NT2/D1 (cell line): ENCODE measurements around the gene CENPN.

ENCODE experiments used
- DNase-seq: peaks from one replicate; pipeline ENCODE4 v3.0.0-alpha.2; 2011; ENCODE audit warnings: low read depth, low spot score
- H3K27me3 ChIP-seq: 2 replicates; pipeline ENCODE4 v1.6.0; 2011; ENCODE audit warnings: mild to moderate bottlenecking; ENCODE audit not compliant: insufficient read length, insufficient read depth
- H3K36me3 ChIP-seq: 2 replicates; pipeline ENCODE4 v1.6.1; 2011; ENCODE audit warnings: mild to moderate bottlenecking, low read length, mixed read lengths; ENCODE audit not compliant: insufficient read depth, insufficient read length
- H3K4me1 ChIP-seq: 2 replicates; pipeline ENCODE4 v1.5.1; 2011; ENCODE audit not compliant: insufficient read depth, insufficient read length
- H3K4me3 ChIP-seq: 2 replicates; pipeline ENCODE4 v1.5.1; 2011; ENCODE audit warnings: low read depth; ENCODE audit not compliant: insufficient read length
- H3K9ac ChIP-seq: 2 replicates; pipeline ENCODE4 v1.6.0; 2011; ENCODE audit warnings: low read depth; ENCODE audit not compliant: insufficient read length
- H3K9me3 ChIP-seq: 2 replicates; pipeline ENCODE4 v1.5.1; 2011; ENCODE audit warnings: mild to moderate bottlenecking, low read length; ENCODE audit not compliant: insufficient read depth
- SUZ12 ChIP-seq: IDR thresholded peaks from 2 replicates; pipeline ENCODE4 v1.6.1; 2011; ENCODE audit not compliant: insufficient read length, insufficient read depth; ENCODE audit errors: extremely low read depth
- YY1 ChIP-seq: IDR thresholded peaks from 2 replicates; pipeline ENCODE4 v1.6.1; 2011; ENCODE audit not compliant: insufficient read length, insufficient read depth
- ZNF274 ChIP-seq: IDR thresholded peaks from 2 replicates; pipeline ENCODE4 v1.6.1; 2011; ENCODE audit warnings: mild to moderate bottlenecking, low read depth, low read length

CENPN gene

GRCh38 chr16:81006211-81006812 is 702 bp upstream of the CENPN start:
- Histone ChIP-seq H3K9ac (peak overlapping the region; percentile 94), H3K4me3 (peak overlapping the region; percentile 79), H3K27me3 (no peaks in the 10 kb centered on the region), H3K4me1 (no peaks in the 10 kb centered on the region), H3K9me3 (no peaks in the 10 kb centered on the region), H3K36me3 (peaks cover 29% of the 10 kb centered on the region)
- TF ChIP-seq SUZ12: no peak
- no peak for TF ChIP-seq ZNF274
- no peak for TF ChIP-seq YY1
- no peak for DNase-seq

GRCh38 chr16:81008505-81008789 is 1.4 kb downstream of the CENPN start:
- H3K27me3 ChIP-seq: no peaks in the 10 kb centered on the region
- H3K9ac ChIP-seq: peak overlapping the region; percentile 52
- no peaks in the 10 kb centered on the region for H3K4me1 ChIP-seq
- H3K9me3 ChIP-seq: no peaks in the 10 kb centered on the region
- H3K4me3 ChIP-seq: peak overlapping the region; percentile 79
- no peak for TF ChIP-seq SUZ12
- no peak for TF ChIP-seq YY1
- no peak for TF ChIP-seq ZNF274
- H3K36me3 ChIP-seq: peaks cover 48% of the 10 kb centered on the region
- no peak for DNase-seq

DNA sequence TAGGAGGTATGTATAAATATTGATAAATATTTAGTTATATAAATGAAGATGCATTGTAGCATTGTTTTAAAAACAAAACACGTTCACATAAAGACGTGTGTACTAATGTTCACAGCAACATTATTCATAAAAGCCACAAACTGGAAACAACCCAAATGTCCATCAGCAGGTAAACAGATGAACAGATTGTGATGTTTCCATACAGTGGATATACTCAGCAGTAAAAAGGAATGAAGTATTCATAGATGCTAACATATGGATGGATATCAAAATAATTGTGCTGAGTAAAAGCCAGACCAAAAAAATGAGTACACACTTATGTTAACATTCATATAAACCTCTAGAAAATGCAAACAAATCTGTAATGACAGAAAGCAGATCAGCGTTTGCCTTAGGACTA is 6.0 kb downstream of the CENPN start:
- H3K36me3 ChIP-seq: peaks cover 92% of the 10 kb centered on the region

GRCh38 chr16:81014672-81015071 is 7.7 kb downstream of the CENPN start:
- no peak for TF ChIP-seq YY1
- TF ChIP-seq SUZ12: no peak
- H3K9ac ChIP-seq: no peak overlapping the region
- peaks cover 98% of the 10 kb centered on the region for H3K36me3 ChIP-seq
- DNase-seq: no peak
- H3K9me3 ChIP-seq: no peaks in the 10 kb centered on the region
- no peaks in the 10 kb centered on the region for H3K4me1 ChIP-seq
- no peak overlapping the region for H3K4me3 ChIP-seq
- no peaks in the 10 kb centered on the region for H3K27me3 ChIP-seq

More for the DNA sequence above, 6.0 kb downstream of the CENPN start:
- Histone ChIP-seq H3K9ac (no peak overlapping the region), H3K4me3 (no peak overlapping the region), H3K4me1 (no peaks in the 10 kb centered on the region), H3K9me3 (no peaks in the 10 kb centered on the region), H3K27me3 (no peaks in the 10 kb centered on the region)
- TF ChIP-seq SUZ12 (no peak), YY1 (no peak), ZNF274 (no peak)
- DNase-seq: no peak

- Histone ChIP-seq H3K9ac (no peak overlapping the region), H3K36me3 (peaks cover 96% of the 10 kb centered on the region), H3K27me3 (no peaks in the 10 kb centered on the region), H3K9me3 (no peaks in the 10 kb centered on the region), H3K4me1 (no peaks in the 10 kb centered on the region), H3K4me3 (no peak overlapping the region)
- no peak for DNase-seq
- TF ChIP-seq SUZ12 (no peak), YY1 (no peak), ZNF274 (no peak)
Measured at GRCh38 chr16:81018496-81018895, 11.5 kb downstream of the CENPN start.

DNA sequence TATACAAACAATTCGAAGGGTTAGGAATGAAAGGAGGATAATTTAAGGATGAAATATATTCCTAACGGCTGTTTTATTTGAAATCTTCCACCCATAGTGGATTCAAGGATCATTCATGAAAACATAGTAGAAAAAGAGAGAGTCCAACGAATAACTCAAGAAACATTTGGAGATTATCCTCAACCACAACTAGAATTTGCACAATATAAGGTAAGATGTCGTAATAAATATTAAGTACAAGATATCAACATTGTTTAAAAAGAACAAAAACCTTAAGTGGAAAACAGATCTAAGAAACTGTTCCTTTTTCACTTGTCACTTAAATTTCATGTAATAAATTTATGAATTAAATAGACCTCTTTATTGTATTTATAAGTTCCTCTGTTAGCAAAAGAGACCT is 19.4 kb downstream of the CENPN start:
- H3K9me3 ChIP-seq: no peaks in the 10 kb centered on the region
- no peak overlapping the region for H3K9ac ChIP-seq
- H3K4me1 ChIP-seq: no peaks in the 10 kb centered on the region
- H3K4me3 ChIP-seq: no peak overlapping the region
- no peaks in the 10 kb centered on the region for H3K27me3 ChIP-seq
- no peak for TF ChIP-seq ZNF274
- no peak for TF ChIP-seq SUZ12
- no peak for DNase-seq
- peaks cover 88% of the 10 kb centered on the region for H3K36me3 ChIP-seq

DNA sequence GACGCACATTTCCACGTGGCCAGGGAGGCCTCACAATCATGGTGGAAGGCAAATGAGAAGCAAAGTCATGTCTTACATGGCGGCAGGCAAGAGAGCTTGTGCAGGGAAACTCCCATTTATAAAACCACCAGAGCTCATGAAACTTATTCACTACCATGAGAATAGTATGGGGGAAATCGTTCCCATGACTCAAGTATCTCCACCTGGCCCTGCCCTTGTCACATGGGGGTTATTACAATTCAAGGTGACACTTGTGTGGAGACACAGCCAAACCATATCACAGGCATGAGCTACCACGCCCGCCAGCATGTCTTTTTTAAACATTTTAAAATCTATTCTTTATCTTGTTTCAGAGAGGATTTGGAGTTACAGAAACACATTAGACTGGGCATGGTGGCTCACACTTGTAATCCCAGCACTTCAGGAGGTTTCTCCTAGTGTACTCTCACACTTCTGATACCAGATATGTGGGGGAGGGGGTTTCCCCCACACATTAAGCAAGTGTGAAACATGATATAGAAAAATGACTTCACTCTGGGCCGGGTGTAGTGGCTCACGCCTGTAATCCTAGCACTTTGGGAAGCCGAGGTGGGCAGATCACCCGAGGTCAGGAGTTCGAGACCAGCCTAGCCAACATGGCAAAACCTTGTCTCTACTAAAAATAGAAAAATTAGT is 23.1 kb downstream of the CENPN start:
- TF ChIP-seq SUZ12 (no peak), ZNF274 (no peak), YY1 (no peak)

More for the DNA sequence above, 23.1 kb downstream of the CENPN start:
- DNase-seq: no peak
- Histone ChIP-seq H3K9ac (no peak overlapping the region), H3K4me3 (no peak overlapping the region), H3K36me3 (peaks cover 70% of the 10 kb centered on the region), H3K4me1 (no peaks in the 10 kb centered on the region), H3K27me3 (no peaks in the 10 kb centered on the region), H3K9me3 (peaks cover 8% of the 10 kb centered on the region)
